Kidney glomerular epithelial cell (primary cell): ENCODE results near the gene ZNF33B.
"Not testable (repeated sequence)": the region's sequence is repeated elsewhere in the genome, so short reads cannot be mapped to it uniquely, and the experiment has no call there.

Experiments
- DNase-seq: peaks from one replicate; lab custom pipeline; 2025; lab: John Stamatoyannopoulos, UW

Gene ZNF33B

DNA sequence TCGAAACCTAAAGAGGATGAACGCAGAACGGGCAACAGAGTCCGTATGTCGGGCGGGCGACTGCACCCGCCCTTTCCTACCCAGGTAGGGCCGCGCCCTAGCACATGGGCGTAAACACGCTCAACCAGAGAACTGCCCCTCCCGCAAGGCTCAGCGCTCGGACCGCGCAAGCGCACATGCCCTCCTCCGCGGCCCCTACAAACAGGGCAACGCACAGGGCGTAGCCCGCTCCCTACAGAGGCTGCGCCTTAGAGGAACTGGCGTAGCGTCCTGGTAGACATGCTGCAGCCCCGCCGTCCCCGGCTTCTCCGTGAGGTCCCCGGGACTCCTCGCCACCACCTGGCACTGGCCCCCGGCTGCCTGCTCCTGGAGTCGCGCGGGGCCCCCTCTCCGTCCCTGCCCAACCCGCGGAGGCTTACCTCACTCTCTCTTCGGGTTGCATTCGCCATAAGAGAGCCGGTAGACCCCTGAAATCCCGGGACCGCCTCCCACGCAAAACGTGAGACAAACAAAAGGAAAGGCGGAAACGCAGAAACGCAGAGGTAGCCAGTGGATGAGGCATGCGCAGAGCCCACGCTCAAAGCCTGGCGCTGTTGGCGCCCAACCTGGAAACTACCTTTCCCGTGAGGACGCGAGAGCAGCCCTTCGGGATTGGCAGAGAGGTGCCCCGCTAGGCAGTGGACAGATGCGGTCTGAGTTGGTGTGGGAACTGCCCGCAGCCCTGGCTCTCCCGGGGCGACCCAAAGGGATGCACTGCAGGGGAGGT is at the start of gene ZNF33B:
TSS of gene ZNF33B (minus strand) at position 516 of the 766 bp plus-strand sequence. CDS start 1,642 bp downstream, outside the sequence.
- peak; percentile 90 for DNase-seq

DNA sequence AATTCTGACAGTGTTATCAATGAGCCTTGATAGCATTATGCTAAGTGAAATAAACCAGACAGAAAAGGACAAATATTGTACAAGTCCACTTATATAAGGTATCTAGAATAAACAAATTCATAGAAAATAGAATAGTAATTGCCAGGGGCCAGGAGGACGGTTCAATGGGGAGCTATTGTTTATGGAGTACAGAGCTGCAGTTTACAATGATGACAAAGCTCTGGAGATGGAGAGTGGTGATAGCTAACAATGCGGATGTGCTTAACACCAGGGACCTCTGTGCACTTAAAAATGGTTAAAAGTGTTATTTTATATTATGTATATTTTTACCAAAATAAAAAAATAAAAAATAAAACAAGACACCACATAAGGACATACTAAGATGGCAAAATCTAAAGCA is 46.1 kb upstream of the ZNF33B start:
- no peak for DNase-seq

DNA sequence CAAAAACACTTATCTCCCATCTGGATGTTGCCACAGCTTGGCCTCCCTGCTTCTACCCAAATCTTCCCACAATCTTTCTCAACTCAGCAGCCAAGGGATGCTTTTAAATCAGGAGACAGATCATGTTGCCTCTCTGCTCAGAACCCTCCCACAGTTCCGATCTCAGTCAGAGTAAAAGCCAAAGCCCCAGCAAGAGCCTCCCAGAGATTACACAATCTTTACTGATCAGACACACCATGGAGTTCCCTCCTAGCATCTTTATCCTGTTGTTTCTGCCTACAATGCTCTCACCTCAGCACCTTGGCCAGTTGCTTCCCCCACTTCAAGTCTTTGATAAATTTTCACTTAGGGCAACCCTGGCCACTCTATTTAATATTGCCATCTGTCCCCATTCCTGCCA is 41.9 kb upstream of the ZNF33B start:
- DNase-seq, result no peak

DNA sequence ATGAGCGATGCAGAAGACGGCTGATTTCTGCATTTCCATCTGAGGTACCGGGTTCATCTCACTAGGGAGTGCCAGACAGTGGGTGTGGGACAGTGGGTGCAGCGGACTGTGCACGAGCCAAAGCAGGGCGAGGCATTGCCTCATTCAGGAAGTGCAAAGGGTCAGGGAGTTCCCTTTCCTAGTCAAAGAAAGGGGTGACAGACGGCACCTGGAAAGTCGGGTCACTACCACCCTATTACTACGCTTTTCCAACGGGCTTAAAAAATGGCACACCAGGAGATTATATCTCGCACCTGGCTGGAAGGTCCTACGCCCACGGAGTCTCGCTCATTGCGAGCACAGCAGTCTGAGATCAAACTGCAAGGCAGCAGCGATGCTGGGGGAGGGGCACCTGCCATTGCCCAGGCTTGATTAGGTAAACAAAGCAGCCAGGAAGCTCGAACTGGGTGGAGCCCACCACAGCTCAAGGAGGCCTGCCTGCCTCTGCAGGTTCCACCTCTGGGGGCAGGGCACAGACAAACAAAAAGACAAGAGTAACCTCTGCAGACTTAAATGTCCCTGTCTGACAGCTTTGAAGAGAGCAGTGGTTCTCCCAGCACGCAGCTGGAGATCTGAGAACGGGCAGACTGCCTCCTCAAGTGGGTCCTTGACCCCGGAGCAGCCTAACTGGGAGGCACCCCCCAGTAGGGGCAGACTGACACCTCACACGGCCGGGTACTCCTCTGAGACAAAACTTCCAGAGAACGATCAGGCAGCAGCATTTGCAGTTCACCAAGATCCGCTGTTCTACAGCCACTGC is 27.0 kb upstream of the ZNF33B start:
- DNase-seq, result not testable (repeated sequence)

DNA sequence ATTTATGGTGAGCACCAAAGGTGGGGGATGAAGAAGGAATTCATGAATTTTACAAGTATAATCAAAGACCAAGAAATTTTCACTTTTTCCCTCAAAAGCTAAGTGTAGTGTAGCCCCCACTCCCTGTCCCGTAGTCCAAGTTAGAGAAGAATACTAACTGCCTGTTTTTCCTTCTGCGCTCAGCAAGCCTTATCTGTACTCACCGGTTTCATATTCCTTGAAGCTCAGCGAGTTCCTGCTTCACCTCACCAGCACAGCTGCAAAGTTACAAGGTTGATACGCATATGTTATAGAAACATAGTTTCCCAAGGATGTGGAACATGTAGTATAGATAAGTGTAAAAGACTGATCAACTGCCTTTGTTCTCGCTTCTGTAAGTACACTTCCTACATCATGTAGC is 16.0 kb upstream of the ZNF33B start:
- DNase-seq, result no peak

GRCh38 chr10:42652858-42653257 is 14.5 kb upstream of the ZNF33B start:
- no peak for DNase-seq

- no peak for DNase-seq
Measured at GRCh38 chr10:42650374-42650773, 12.0 kb upstream of the ZNF33B start.

GRCh38 chr10:42648512-42648911 is 10.1 kb upstream of the ZNF33B start:
- DNase-seq, result no peak

DNA sequence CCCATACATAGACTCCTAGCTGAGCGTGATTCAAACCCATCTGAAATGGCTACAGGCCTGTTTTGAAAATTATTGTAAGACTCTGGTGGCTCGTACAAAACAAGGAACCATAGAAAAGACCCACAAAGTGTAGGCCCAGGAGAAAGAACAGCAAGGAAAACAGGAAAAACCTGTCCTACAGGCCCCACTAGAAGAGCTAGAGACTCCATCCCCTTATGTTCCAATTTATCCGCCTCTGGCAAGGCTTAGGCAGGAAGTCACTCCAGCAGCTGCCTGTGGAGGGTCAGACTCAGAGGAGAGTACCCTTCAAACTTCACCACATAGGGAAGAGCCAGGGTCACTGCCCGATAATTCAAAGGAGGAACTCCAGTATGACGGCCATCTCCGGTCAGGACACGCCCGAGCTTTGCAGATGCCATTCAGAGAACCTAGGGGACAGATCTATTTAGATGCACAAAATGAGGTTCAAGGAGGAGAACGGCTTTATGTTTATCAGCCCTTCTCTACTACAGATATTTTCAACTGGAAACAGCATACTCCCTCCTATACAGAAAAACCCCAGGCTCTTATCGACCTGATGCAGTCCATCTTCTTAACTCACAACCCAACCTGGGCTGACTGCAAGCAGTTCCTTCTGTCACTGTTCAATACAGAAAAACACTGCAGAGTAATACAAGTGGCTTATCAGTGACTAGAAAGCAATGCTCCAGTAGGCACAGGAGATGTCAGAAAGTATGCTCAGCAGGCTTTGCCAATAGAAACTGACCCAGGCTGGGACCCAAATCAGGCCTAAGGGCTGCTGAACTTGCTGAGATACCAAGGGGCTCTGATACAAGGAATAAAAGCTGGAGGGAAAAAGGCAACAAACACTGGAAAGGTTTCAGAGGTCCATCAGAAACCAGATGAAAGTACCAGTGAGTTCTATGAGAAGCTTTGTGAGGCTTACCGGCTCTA is 8.6 kb upstream of the ZNF33B start:
- no peak for DNase-seq

DNA sequence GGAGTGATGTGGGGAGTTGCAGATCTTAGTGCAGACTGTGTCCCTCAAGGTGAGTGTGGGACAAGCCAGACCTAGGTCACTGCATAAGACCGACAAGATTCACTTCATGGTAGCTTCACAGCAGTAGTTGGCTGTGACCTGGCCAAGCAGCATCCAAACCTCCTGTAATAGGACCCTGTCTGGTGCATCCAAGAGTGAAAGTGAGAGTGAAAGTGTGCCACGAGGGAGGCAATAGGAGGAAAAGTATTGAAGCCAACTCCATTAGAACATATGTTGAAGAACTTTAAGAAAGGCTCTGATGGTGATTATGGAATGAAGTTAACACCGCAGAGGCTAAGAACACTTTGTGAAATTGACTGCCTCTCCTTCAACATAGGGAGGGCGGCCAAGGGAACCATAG is 7.8 kb upstream of the ZNF33B start:
- DNase-seq, result no peak

DNA sequence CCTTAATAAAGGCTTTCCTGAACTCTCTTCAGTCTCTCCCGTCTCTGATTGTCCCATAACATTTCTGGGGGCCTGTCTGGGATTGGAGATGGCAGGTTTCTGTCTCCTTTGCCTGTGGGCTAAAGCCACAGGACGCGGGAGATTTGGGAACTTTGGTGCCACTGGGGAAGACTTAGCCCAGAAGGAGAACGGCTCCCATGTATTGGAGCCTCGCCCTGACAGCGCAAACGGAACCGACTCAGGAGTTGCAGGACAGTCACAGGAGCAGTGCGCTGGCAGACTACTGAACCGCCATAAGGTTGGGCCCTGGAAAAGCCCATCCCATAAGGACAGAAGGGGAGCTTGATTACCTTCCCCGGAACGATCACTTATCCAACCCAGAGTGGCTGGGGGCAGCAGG is 7.1 kb upstream of the ZNF33B start:
- DNase-seq, result no peak

DNA sequence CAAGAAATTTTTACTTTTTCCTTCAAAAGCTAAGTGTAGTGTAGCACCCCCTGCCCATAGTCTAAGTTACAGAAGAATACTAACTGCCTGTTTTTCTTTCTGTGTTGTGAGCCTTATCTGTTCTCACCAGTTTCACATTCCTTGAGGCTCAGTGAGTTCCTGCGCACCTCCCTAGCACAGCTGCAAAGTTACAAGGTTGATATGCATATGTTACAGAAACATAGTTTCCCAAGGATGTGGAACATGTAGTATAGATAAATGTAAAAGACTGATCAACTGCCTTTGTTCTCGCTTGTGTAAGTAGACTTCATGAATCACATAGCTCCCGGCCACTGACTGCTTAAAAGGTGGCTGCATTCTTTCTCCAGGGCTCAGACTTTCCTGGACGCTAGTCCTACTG is 6.7 kb upstream of the ZNF33B start:
- DNase-seq, result no peak

- no peak for DNase-seq
Measured at GRCh38 chr10:42640610-42641229, 2.4 kb upstream of the ZNF33B start.

DNA sequence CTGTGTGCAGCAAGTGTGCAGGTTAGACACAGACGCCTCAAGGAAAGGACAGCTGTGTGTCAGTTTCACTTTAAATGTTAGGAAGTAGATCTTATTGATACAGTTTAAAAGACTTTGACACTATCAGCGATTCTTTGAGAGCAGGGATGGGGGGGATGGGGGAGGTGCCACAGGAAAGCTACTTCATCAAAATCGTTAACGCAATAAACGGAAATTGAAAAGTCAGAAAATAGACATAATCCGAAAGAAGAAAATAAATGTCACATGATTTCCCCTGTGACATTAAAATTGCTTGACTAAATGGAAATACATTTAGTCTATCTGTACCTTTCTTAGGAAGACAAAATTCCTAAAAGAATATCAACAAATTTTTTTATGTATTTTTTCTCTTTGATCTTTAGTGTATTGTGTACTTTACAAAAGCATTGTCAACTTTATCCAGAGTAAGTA is 476 bp upstream of the ZNF33B start:
- DNase-seq, result no peak

GRCh38 chr10:42637648-42638054 is 719 bp downstream of the ZNF33B start:
- no peak for DNase-seq

DNA sequence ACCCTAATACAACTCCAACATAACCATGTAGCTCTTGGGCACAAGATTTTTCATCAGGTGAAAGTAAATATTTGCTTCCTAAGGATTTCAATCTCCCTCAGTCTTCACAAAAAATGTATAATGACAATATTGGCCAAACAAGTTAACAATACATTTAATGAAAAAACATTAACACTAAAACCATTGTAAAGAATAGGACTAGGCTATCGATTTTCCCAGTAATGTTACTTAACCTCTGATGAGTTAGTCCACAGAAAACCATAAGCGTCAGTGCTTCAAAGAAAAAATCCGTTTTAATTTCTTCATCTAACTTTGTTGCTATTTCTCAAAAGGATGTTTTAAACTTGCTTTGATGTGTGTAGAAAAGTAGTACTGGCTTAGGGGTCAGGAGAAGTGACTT is 1.2 kb downstream of the ZNF33B start:
- no peak for DNase-seq

DNA sequence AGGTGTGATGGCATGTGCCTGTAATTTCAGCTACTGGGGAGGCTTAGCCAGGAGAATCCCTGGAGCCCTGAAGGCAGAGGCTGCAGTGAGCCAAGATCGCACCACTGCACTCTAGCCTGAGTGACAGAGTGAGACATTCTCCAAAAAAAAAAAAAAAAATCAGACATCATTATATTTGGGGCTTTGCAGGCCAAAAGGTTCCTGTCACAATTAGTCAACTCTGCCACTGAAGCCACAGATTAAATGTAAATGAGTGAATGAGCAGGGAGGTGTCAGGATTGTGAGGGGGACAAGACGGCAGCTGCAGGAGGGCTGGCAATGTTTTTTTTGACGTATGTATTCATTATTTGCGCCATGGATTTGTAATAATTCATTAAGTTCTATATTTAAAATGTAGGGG is 3.3 kb downstream of the ZNF33B start:
- no peak for DNase-seq

- no peak for DNase-seq
Measured at GRCh38 chr10:42632564-42632963, 5.8 kb downstream of the ZNF33B start.

DNA sequence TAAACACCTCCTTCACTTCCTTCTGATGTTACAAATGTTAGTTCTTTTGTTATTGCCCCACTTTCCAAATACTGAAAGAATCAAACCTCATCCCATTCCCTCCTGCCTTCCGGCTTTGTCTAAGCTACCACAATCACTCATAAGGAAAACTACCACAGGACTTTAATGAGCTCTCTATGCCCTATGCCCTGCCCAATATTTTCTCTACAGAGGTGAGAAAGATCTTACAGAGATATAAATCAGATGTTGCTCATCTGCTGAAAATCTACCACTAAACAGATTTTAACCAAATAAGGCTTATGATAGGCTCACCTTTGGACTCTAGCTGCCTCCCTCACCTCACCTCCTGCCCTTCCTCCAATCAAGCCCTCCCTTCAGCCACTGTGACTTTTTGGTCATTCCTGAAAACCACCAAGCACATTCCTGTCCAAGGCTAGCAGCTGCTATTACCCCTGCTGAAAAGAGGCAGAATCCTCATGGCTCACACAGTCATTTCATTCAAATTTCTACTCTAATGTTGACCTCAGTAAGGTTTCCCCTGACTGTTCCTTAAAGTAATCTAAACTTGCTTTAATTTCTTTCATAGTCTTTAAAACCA is 7.7 kb downstream of the ZNF33B start:
- DNase-seq, result peak; percentile 22

GRCh38 chr10:42623929-42624328 is 14.4 kb downstream of the ZNF33B start:
- no peak for DNase-seq

DNA sequence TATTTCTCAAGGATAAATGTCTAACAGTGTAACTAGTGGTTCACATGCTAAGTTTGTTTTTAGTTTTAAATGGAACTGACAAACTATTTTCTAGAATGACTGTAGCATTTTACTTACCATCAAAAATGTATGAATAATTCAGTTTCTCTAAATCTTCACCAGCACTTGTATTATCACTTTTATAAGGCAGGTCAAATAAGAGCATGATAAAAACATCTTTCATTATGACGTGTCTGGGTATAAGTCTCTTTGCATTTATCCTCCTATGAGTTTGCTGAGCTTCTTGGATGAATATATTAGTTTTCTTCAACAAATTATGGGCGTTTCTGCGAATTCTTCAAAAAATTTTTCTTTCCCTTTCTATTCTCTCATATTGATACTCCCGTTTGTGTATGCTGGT is 19.9 kb downstream of the ZNF33B start:
- no peak for DNase-seq
